NOMO-1 (cell line): ENCODE results near the gene MIF.

Source experiments
- DNase-seq, 2 experiments: peaks; one replicate each; lab custom pipeline; 2025; ENCODE audit not compliant: unreplicated experiment in 2 of 2; lab: John Stamatoyannopoulos, UW

The MIF gene

GRCh38 chr22:23875801-23876200 lies 18.4 kb upstream of the MIF start:
- no peak for DNase-seq

DNA sequence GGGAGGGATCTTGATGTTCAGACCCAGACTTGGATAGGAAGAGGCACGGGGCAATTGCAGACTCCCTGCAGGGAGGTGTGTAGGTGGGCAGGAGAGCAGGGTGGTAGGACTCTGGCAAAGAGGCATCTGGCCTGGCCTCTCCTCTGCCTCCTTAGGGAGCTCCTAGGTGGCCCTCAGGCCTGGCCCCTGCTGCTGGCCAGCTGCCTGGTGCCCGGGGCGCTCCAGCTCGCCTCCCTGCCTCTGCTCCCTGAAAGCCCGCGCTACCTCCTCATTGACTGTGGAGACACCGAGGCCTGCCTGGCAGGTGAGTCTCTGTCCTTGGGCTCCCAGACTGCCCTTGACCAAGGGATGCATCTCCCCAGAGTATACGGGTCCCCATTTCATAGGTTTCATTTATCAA lies 16.6 kb upstream of the MIF start:
- DNase-seq: no peak

DNA sequence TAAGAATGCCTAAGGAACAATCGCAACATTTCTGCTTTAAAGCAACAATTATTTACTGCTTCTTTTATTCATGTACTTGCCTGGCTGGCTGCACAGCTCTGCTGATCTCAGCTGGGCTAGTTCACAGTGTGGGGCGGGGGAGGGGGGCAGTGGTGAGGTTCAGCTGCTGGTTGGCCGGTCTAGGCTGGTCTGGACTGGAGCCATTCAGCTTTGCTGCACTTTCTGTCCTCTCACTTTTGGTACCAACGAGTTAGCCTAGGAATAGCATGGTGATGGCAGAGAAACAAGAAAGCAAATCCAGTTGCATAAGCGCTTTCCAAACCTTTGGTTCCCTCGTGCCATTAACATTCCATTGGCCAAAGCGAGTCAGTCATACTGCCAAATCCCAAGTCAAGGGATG lies 16.0 kb upstream of the MIF start:
- no peak for DNase-seq

DNA sequence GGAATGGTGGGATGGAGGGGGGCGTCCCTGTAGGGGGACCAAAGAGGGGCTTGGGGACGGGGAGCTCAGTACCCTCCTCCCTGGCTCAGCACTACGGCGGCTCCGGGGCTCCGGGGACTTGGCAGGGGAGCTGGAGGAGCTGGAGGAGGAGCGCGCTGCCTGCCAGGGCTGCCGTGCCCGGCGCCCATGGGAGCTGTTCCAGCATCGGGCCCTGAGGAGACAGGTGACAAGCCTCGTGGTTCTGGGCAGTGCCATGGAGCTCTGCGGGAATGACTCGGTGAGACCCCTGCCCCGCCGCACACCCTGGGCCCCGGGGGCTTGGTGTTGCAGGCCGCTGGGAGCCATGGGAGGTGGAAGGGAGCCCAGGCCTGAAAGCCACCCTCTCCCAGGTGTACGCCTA lies 11.8 kb upstream of the MIF start:
- DNase-seq: no peak

DNA sequence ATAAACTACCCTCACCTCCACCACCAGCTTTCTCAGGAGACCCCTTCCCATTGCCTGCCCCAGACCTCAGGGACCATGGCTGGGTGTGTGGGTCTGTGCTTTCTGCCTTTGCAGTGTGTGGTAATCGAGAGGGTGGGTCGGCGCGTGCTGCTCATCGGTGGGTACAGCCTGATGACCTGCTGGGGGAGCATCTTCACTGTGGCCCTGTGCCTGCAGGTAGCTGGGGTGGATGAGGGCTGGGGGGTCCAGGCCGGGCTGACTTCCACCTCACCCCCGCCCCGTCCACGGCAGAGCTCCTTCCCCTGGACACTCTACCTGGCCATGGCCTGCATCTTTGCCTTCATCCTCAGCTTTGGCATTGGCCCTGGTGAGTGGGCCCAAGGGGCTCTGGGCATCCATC lies 10.5 kb upstream of the MIF start:
- no peak for DNase-seq

DNA sequence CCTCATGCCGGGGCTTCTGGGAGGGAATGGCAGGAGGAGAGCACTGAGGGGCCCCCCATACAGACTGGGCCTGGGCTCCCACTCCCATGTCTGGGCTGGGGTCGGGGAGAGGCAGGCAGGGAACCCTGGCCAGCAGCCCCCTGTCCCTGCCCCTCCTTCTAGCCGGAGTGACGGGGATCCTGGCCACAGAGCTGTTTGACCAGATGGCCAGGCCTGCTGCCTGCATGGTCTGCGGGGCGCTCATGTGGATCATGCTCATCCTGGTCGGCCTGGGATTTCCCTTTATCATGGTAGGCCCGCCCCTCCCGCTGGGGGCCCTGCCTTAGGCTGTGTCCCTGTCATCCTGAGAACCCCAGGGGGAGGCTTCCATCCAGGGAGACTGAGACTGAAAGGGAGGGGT lies 10.0 kb upstream of the MIF start:
- DNase-seq: no peak

DNA sequence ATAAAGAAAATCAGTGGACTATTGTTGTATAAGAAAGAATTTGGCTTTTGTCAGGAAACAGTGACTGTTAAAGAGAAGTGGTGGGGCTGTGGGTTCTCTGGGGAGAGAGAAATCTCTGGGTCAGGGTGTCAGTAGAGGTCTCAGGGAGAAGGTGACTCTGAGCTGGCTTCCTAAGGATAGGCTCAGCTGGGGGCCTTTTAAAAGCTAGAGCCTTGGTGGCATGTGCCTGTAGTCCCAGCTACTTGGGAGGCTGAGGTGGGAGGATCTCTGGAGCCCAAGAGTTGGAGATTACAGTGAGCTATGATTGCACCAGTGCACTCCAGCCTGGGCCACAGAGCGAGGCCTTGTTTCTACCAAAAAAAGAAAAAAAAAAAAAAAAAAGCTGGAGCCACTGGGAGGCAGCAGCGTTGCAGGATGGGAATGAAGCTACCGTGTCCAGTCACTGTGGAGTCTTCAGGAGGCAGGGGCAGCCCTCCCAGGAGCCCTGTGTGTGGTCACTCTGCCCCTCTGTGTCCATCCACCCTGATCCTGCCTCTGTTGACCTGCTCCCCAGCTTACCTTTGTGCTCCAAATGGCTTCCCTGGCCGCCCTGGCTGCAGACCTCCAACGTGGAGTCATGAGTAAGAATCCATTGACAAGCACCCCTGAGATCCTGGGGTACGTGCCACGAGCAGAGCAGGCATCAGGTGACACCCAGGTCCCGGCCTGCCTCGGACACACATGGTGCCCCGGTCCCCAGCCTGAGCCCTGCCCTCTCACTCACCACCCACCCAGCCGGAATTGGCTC lies 5.4 kb upstream of the MIF start:
- DNase-seq: no peak

DNA sequence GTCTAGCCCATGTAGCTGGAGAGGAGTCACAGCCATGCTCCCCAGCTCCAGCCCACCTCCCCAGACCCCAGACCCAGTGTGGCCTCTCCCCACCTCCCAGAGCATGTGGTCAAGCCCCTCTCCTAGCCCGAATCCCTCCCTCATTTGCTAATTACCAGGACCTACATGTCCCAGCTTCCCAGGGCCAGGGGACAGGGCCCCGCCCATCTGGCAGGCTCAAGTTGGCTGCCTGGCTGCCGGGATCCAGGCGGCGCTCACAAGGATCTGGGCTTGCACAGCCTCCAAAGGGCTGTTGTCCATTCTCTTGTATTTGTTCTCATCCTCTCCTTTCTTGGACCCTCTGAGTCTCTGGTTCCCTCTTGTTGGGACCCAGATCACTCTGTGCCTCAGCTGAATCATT lies 4.6 kb upstream of the MIF start:
- no peak for DNase-seq

- no peak for DNase-seq
Observed at GRCh38 chr22:23891726-23892125, 2.5 kb upstream of the MIF start.

DNA sequence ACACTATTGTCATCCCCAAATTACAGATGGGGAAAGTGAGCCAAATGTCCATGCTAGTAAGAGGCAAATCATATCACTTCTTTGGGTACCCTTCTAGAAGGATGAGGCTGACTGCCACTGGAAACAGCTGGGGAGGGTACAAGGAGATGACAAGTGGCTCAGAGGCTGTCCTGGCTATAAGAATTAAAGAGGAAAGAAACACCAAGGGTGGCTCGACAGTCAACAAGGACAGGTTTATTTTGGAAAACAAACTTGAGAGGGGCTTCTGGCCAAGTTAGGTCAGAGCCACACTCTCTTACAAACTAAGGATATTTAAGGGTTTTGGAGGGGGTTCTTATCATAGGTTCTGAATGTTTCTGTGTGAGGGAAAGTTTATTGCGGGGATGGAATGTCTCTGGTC lies 2.1 kb upstream of the MIF start:
- no peak for DNase-seq

DNA sequence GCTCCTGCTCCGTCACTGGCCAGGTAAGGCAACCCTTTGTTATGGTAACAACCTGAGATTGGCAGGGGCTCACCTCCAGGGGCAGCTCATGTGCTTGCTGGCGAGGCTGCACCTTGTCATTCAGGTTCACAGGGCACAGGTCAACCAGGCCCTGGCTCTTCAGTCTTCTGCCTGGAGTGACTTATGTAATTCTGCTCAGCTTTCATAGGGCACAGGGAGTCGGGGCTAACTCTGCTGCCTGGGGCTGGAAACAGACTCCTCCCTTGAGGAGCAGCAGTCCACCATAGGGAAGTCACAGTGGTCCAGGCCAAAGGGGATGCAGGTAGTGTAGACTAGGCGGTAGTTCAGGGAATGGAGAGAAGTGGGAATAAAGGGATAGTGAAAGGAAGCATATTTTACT lies 1.5 kb upstream of the MIF start:
- DNase-seq: no peak

DNA sequence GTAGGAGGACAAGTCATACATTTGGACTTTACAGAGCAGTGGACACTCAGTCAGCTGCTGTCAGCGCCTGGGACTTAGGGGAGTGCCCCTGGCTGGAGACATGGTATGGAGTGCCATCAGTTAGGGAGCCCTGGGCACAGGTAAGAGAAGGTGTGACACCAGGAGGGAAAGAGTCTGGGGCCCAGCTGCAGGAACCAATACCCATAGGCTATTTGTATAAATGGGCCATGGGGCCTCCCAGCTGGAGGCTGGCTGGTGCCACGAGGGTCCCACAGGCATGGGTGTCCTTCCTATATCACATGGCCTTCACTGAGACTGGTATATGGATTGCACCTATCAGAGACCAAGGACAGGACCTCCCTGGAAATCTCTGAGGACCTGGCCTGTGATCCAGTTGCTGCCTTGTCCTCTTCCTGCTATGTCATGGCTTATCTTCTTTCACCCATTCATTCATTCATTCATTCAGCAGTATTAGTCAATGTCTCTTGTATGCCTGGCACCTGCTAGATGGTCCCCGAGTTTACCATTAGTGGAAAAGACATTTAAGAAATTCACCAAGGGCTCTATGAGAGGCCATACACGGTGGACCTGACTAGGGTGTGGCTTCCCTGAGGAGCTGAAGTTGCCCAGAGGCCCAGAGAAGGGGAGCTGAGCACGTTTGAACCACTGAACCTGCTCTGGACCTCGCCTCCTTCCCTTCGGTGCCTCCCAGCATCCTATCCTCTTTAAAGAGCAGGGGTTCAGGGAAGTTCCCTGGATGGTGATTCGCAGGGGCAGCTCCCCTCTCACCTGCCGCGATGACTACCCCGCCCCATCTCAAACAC lies 850 bp upstream of the MIF start:
- DNase-seq: no peak

DNA sequence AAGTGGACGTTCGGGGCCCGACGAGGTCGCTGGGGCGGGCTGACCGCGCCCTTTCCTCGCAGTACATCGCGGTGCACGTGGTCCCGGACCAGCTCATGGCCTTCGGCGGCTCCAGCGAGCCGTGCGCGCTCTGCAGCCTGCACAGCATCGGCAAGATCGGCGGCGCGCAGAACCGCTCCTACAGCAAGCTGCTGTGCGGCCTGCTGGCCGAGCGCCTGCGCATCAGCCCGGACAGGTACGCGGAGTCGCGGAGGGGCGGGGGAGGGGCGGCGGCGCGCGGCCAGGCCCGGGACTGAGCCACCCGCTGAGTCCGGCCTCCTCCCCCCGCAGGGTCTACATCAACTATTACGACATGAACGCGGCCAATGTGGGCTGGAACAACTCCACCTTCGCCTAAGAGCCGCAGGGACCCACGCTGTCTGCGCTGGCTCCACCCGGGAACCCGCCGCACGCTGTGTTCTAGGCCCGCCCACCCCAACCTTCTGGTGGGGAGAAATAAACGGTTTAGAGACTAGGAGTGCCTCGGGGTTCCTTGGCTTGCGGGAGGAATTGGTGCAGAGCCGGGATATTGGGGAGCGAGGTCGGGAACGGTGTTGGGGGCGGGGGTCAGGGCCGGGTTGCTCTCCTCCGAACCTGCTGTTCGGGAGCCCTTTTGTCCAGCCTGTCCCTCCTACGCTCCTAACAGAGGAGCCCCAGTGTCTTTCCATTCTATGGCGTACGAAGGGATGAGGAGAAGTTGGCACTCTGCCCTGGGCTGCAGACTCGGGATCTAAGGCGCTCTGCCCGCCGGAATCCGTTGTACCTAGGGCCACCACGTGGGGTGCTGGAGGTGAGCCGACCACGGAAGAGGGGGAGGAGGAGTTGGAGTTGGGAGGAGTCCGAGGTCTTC lies 771 bp downstream of the MIF start:
- peak; percentile 63 to 79 for DNase-seq

- no peak for DNase-seq
Observed at GRCh38 chr22:23895599-23896144, 1.5 kb downstream of the MIF start.

DNA sequence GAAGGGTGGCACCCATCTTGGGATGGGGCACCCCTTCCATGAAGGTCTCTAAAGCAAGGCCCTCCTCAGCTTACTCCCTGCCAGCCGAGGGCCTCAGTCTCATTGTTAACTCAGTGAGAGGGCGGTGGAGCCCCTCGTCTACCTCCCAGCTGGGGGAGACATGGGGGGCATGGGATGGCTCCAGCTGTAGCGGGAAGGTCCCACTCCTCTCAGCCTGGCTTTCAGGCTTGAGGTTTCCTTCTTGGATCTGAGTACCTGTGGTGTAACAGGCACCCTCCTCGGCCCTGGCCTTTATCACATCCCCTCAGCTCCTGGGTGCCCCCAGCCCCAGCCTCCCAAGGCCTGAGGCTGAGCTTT lies 2.0 kb downstream of the MIF start:
- no peak for DNase-seq

DNA sequence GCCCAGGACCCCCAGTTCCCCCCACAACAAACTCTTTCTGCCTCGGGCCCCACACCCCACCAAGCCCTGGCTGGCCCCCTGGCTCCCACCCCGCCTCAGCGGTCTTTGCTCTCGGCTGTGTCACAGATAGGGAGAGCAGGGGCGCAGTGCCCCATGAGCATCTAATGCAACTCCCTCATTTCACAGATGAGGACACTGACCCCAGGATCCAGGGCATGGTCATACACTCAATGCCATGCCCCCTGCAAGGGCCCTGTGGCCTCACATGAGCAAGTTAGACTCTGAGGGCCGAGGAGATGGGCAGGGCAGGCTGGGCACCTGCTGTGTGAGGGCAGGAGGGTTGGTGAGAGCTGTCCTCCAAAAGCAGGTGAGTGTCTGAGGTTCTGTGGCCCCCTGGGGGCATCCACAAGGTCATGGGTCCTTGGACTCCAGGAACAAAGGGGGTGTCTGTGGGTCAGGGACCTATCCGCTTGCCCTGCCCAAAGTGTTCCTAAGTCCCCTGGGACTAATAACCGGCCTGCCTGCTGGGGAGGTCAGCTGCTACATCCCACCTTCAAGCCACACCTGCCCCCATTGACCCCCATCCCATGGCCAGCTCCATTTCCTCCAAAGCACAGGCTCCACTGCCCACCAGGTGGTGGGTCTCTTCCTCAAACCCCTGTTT lies 2.5 kb downstream of the MIF start:
- no peak for DNase-seq

- DNase-seq: no peak
Observed at GRCh38 chr22:23897320-23897719, 3.1 kb downstream of the MIF start.

GRCh38 chr22:23898006-23898974 lies 4.1 kb downstream of the MIF start:
- DNase-seq: peak in 1 of 2 experiments; percentile 8

- DNase-seq: no peak
Observed at GRCh38 chr22:23899042-23899745, 5.0 kb downstream of the MIF start.
